DOHH2 (cell line): ENCODE measurements around the gene PPP1R12C.

Experiments used
- H3F3A ChIP-seq: fragments of 200-600 bp; sonication (generic), shearing (Covaris generic); 2 replicates; pipeline ENCODE4 v1.6.0; 2016; ENCODE audit warnings: antibody characterized with exemption, mild to moderate bottlenecking; ENCODE audit not compliant: control insufficient read depth, insufficient read depth
- H3K27ac ChIP-seq: fragments of 200-600 bp; sonication (generic); 2 replicates; pipeline ENCODE4 v1.5.1; 2014; ENCODE audit warnings: low read depth, mild to moderate bottlenecking, low read length, moderate library complexity
- H3K27me3 ChIP-seq: fragments of 200-600 bp; sonication (generic); 2 replicates; pipeline ENCODE4 v1.6.1; 2014; ENCODE audit warnings: mild to moderate bottlenecking, low read length, mixed read lengths; ENCODE audit not compliant: control insufficient read depth
- H3K36me3 ChIP-seq: fragments of 200-600 bp; sonication (generic); 2 replicates; pipeline ENCODE4 v1.6.1; 2014; ENCODE audit warnings: mild to moderate bottlenecking, low read length, moderate library complexity, mixed read lengths; ENCODE audit not compliant: control insufficient read depth
- H3K4me1 ChIP-seq: fragments of 200-600 bp; sonication (generic); 2 replicates; pipeline ENCODE4 v1.6.1; 2014; ENCODE audit warnings: mild to moderate bottlenecking, low read length, mixed read lengths; ENCODE audit not compliant: control insufficient read depth
- H3K4me2 ChIP-seq: fragments of 200-600 bp; sonication (generic); 2 replicates; pipeline ENCODE4 v1.6.0; 2014; ENCODE audit warnings: mild to moderate bottlenecking, low read length, moderate library complexity
- H3K4me3 ChIP-seq: fragments of 200-600 bp; sonication (generic); 2 replicates; pipeline ENCODE4 v1.5.1; 2014; ENCODE audit warnings: mild to moderate bottlenecking, low read length, mixed read lengths
- H3K79me2 ChIP-seq: fragments of 200-600 bp; sonication (generic); 2 replicates; pipeline ENCODE4 v1.6.1; 2014; ENCODE audit warnings: mild to moderate bottlenecking, low read length, mixed read lengths; ENCODE audit not compliant: control insufficient read depth
- H3K9me2 ChIP-seq: fragments of 200-600 bp; sonication (generic); replicated peaks from 2 replicates; pipeline ENCODE4 v1.6.1; 2014; ENCODE audit warnings: mild to moderate bottlenecking, low read length, mixed read lengths; ENCODE audit not compliant: control insufficient read depth
- H3K9me3 ChIP-seq: fragments of 200-600 bp; sonication (generic); 2 replicates; pipeline ENCODE4 v1.6.1; 2014; ENCODE audit warnings: antibody characterized with exemption, low read length, mixed read lengths; ENCODE audit not compliant: control insufficient read depth, insufficient read depth
- H4K20me1 ChIP-seq: fragments of 200-600 bp; sonication (generic); 2 replicates; pipeline ENCODE4 v1.6.0; 2014; ENCODE audit warnings: low read depth, mild to moderate bottlenecking, antibody characterized with exemption, low read length, moderate library complexity; ENCODE audit not compliant: control insufficient read depth, insufficient read depth
- EZH2phosphoT487 ChIP-seq: fragments of 200-600 bp; sonication (generic); IDR thresholded peaks from 2 replicates; pipeline ENCODE4 v1.6.1; 2017; ENCODE audit warnings: borderline replicate concordance, mild to moderate bottlenecking, antibody characterized with exemption, low read length, moderate library complexity, mixed read lengths
- TF ChIP-seq, protein P1 (sequence below): fragments of 200-600 bp; sonication (generic); IDR thresholded peaks from one replicate; pipeline ENCODE4 v1.5.1; 2014; ENCODE audit warnings: antibody characterized with exemption, mild to moderate bottlenecking, low read depth, low read length; ENCODE audit not compliant: poor library complexity, severe bottlenecking

The PPP1R12C gene

DNA sequence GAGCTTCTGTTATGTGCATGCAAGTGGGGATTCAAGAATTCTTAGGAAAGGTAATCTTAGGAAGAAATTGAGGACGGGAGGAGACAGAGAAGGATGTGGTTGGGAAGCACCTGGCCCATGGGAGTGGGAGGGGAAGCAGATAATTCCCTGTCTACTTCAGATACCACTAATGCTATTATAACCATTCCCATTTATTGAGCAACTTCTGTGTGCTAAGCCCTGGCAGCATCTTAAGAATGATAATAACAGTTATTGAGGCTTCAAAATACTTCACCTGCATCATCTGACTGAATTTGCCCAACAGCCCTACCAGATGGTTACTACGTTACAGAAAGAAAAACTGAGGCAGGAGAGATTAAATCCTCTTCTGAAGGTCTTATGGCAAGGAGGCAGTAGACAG lies 40.3 kb downstream of the PPP1R12C start:
- 0 out of 2 replicates have a peak, but pooled peaks cover 3% of the 10 kb centered on the region for H4K20me1 ChIP-seq
- no peak overlapping the region for H3K27ac ChIP-seq
- H3K4me3 ChIP-seq: no peak overlapping the region
- H3K4me2 ChIP-seq: no peak overlapping the region
- H3K9me2 ChIP-seq: no peaks in the 10 kb centered on the region
- H3K4me1 ChIP-seq: peaks cover 10% of the 10 kb centered on the region
- H3K9me3 ChIP-seq: peaks cover 2% of the 10 kb centered on the region; the same call in 1 of the 2 replicates
- no peaks in the 10 kb centered on the region for H3F3A ChIP-seq
- TF ChIP-seq EZH2phosphoT487: no peak
- TF ChIP-seq, protein P1, sequence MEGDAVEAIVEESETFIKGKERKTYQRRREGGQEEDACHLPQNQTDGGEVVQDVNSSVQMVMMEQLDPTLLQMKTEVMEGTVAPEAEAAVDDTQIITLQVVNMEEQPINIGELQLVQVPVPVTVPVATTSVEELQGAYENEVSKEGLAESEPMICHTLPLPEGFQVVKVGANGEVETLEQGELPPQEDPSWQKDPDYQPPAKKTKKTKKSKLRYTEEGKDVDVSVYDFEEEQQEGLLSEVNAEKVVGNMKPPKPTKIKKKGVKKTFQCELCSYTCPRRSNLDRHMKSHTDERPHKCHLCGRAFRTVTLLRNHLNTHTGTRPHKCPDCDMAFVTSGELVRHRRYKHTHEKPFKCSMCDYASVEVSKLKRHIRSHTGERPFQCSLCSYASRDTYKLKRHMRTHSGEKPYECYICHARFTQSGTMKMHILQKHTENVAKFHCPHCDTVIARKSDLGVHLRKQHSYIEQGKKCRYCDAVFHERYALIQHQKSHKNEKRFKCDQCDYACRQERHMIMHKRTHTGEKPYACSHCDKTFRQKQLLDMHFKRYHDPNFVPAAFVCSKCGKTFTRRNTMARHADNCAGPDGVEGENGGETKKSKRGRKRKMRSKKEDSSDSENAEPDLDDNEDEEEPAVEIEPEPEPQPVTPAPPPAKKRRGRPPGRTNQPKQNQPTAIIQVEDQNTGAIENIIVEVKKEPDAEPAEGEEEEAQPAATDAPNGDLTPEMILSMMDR: no peak
- no peaks in the 10 kb centered on the region for H3K36me3 ChIP-seq
- no peaks in the 10 kb centered on the region for H3K79me2 ChIP-seq
- H3K27me3 ChIP-seq: peaks cover 3% of the 10 kb centered on the region; the same call in 1 of the 2 replicates

DNA sequence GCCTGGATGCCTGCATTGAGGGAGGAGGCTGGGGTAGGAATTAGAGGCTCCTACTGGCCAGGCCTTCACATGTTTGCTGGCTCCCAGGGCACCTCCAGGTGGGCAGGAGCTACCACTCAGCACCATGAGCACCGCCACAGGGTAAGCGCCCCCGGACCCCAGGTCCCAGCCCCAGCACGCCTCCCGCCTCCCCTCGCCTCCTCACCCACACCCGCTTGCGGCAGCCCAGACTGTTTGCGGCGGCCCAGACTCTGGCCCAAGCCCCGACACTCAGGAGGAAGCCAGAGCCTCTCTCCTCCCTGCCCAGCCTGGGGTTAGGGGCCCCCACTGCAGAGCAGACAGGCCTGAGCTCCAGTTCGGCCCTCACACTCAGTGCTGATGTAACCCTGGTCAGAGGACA lies 41.1 kb downstream of the PPP1R12C start:
- TF ChIP-seq, protein P1: no peak
- no peak for TF ChIP-seq EZH2phosphoT487
- Histone ChIP-seq H3K4me1 (peaks cover 10% of the 10 kb centered on the region), H3K9me3 (no peaks in the 10 kb centered on the region), H3K27ac (no peak overlapping the region), H3K4me3 (no peak overlapping the region), H3K4me2 (no peak overlapping the region), H3K36me3 (no peaks in the 10 kb centered on the region), H3F3A (no peaks in the 10 kb centered on the region), H3K27me3 (peaks cover 9% of the 10 kb centered on the region), H3K9me2 (no peaks in the 10 kb centered on the region), H3K79me2 (no peaks in the 10 kb centered on the region), H4K20me1 (0 out of 2 replicates have a peak, but pooled peaks cover 3% of the 10 kb centered on the region)

DNA sequence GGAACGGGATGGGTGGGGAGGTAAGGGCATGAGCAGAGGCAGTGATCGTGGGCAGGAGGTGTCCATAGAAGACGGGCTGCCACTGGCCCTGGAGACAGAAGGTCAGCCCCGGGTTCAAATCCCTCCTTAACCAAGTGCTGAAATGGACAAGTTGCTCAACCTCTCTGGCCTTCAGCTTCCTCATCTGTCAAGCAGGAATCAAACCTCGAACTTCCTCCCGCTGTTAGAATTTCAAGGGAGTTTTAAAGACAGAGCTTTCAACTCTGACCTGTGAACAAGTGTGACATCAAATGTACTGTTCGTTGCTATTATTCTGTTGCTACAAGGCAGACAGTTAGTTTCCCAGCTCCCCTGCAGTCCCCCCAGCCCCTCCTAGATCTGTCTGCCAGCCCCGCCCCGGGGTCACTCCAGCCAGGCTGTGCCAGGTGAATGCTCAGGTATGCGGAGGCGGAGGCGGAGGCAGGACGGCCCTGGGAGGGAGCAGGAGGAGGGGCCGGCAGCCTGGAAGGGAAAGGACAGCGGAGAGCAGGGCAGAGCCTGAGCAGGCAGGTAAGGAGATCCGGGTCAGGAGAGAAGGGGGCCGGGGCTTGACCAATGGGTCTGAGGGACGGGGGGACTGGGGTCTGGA lies 42.0 kb downstream of the PPP1R12C start, which contains the start of gene EPS8L1:
Gene EPS8L1, plus strand, starts transcription at position 499 of the 628 bp plus-strand sequence. CDS start 576 bp downstream, outside the sequence.
- H3K27ac ChIP-seq: no peak within 1 kb of the TSS
- no peaks in the 10 kb centered on the region for H3F3A ChIP-seq
- no peaks in the 10 kb centered on the region for H3K9me2 ChIP-seq
- peaks cover 14% of the 10 kb centered on the region for H3K27me3 ChIP-seq
- H3K4me2 ChIP-seq: no peak within 1 kb of the TSS
- 0 out of 2 replicates have a peak, but pooled peaks cover 3% of the 10 kb centered on the region for H4K20me1 ChIP-seq
- H3K4me1 ChIP-seq: peaks cover 3% of the 10 kb centered on the region
- H3K4me3 ChIP-seq: no peak within 1 kb of the TSS
- H3K79me2 ChIP-seq: no peaks in the 10 kb centered on the region
- TF ChIP-seq, protein P1: no peak
- TF ChIP-seq EZH2phosphoT487: no peak
- H3K36me3 ChIP-seq: no peaks in the 10 kb centered on the region
- H3K9me3 ChIP-seq: no peaks in the 10 kb centered on the region
